HEK293T (cell line): ENCODE measurements around the gene CLASP1.

ENCODE experiments used
- CTCF ChIA-PET: fragments of 350-600 bp; formaldehyde crosslinking; extraction: SDS; loops from one replicate; lab custom pipeline; 2021; ENCODE audit warnings: antibody characterized with exemption, inconsistent platforms; lab: Yijun Ruan, JAX
- POLR2A ChIA-PET: fragments of 350-600 bp; formaldehyde crosslinking; extraction: SDS; loops from one replicate; lab custom pipeline; 2020; ENCODE audit warnings: antibody characterized with exemption, inconsistent platforms; lab: Yijun Ruan, JAX
- DNase-seq: peaks from one replicate; pipeline ENCODE4 v3.0.0; 2012; ENCODE audit warnings: mixed read lengths; ENCODE audit errors: extremely low spot score
- ARNT ChIP-seq: fragments of 450-650 bp; IDR thresholded peaks from 2 replicates; pipeline ENCODE4 v1.6.1; 2017; ENCODE audit warnings: mild to moderate bottlenecking
- BHLHE40 ChIP-seq: fragments of 450-650 bp; IDR thresholded peaks from 2 replicates; pipeline ENCODE4 v1.6.1; 2016; ENCODE audit warnings: mild to moderate bottlenecking, moderate library complexity, borderline replicate concordance
- CTBP1 ChIP-seq: fragments of 450-650 bp; IDR thresholded peaks from 2 replicates; pipeline ENCODE4 v1.6.1; 2016; ENCODE audit warnings: borderline replicate concordance
- ELF4 ChIP-seq: fragments of 450-650 bp; IDR thresholded peaks from 2 replicates; pipeline ENCODE4 v1.6.1; 2017; ENCODE audit warnings: antibody characterized with exemption
- FOXA1 ChIP-seq: fragments of 450-650 bp; IDR thresholded peaks from 2 replicates; pipeline ENCODE4 v1.6.1; 2016; ENCODE audit warnings: mild to moderate bottlenecking
- FOXK2 ChIP-seq: fragments of 450-650 bp; IDR thresholded peaks from 2 replicates; pipeline ENCODE4 v1.6.1; 2016; ENCODE audit warnings: mild to moderate bottlenecking
- FOXM1 ChIP-seq: fragments of 450-650 bp; IDR thresholded peaks from 2 replicates; pipeline ENCODE4 v1.6.1; 2017; ENCODE audit warnings: mild to moderate bottlenecking, borderline replicate concordance
- HDGF ChIP-seq: fragments of 450-650 bp; IDR thresholded peaks from 2 replicates; pipeline ENCODE4 v1.6.1; 2017; ENCODE audit warnings: antibody characterized with exemption, borderline replicate concordance
- L3MBTL2 ChIP-seq: fragments of 450-650 bp; conservative IDR thresholded peaks from 2 replicates; pipeline ENCODE4 v1.6.1; 2016; ENCODE audit warnings: mild to moderate bottlenecking
- LEF1 ChIP-seq: fragments of 450-650 bp; IDR thresholded peaks from 2 replicates; pipeline ENCODE4 v1.6.1; 2017; ENCODE audit warnings: mild to moderate bottlenecking, borderline replicate concordance
- NFRKB ChIP-seq: fragments of 450-650 bp; IDR thresholded peaks from 2 replicates; pipeline ENCODE4 v1.6.1; 2016; ENCODE audit warnings: mild to moderate bottlenecking, moderate library complexity
- SP1 ChIP-seq: fragments of 450-650 bp; IDR thresholded peaks from 2 replicates; pipeline ENCODE4 v1.6.1; 2017
- SUZ12 ChIP-seq: fragments of 450-650 bp; IDR thresholded peaks from 2 replicates; pipeline ENCODE4 v1.6.1; 2016; ENCODE audit warnings: mild to moderate bottlenecking
- TARDBP ChIP-seq: fragments of 450-650 bp; IDR thresholded peaks from 2 replicates; pipeline ENCODE4 v1.6.1; 2016
- ZNF384 ChIP-seq: fragments of 450-650 bp; IDR thresholded peaks from 2 replicates; pipeline ENCODE4 v1.6.1; 2016
- TF ChIP-seq, protein P1 (sequence below): fragments of 450-650 bp; IDR thresholded peaks from 2 replicates; pipeline ENCODE4 v1.6.1; 2016

Gene CLASP1

DNA sequence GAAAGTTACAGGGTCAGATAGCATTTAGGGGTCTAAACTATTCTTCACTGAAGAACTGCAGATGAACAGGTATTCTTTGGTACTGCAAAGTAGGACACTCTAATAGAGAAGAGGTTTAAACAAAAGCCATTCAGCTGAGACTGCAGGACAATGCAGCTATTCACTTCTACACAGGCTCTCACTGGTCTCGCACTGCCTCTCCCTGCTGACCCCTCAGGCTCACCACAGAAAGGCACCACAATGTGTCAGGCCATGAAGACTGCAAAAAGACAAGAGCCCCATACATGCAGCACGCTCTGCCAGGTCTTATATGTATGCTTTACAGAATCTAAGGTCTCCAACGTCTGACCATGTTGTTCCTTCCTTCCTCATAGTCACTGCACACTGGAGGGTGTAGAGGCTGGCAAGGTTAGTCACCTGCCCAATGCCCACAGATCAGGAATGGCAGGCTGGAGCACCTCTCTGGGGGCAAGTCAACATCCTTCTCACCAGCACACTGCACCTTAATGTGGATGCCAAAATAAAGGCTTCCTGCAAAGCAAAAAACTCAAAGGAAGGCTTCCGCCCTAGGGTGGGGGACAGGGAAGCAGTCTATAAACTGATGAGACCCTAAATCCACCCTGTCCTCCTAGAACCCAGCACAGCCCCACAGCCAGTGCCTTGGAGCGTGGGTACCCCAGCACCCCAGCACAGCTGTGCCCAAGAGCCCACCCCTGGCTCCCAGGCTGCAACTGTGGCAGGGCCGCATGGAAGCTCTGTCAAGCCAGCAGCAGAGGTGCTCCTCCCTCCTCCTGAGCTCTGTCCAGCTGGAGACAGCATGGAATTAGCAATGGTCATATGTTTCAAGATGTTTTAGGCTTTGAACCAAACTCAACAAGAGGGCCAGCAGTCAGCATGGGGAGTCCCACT lies 129.3 kb downstream of the CLASP1 start:
- ChIA-PET CTCF (interaction anchor here (0.7 to 1.5 kb wide), 2 partner anchors 9 to 396 kb away, joined by 3 to 4 read pairs; no protein-coding TSS in a partner anchor), POLR2A (interaction anchor here (1.6 kb wide), 1 partner anchor 11 kb away, joined by 11 read pairs; the partner anchor contains the start of gene RNU4ATAC)
- no peak for DNase-seq
- TF ChIP-seq FOXA1, result no peak
- no peak for TF ChIP-seq CTBP1
- no peak for TF ChIP-seq SP1
- no peak for TF ChIP-seq NFRKB
- no peak for TF ChIP-seq TARDBP
- TF ChIP-seq, protein P1, sequence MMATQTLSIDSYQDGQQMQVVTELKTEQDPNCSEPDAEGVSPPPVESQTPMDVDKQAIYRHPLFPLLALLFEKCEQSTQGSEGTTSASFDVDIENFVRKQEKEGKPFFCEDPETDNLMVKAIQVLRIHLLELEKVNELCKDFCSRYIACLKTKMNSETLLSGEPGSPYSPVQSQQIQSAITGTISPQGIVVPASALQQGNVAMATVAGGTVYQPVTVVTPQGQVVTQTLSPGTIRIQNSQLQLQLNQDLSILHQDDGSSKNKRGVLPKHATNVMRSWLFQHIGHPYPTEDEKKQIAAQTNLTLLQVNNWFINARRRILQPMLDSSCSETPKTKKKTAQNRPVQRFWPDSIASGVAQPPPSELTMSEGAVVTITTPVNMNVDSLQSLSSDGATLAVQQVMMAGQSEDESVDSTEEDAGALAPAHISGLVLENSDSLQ, result no peak
- no peak for TF ChIP-seq ARNT
- TF ChIP-seq ELF4, result no peak
- no peak for TF ChIP-seq FOXM1
- TF ChIP-seq BHLHE40, result no peak
- TF ChIP-seq HDGF, result no peak
- no peak for TF ChIP-seq LEF1
- TF ChIP-seq L3MBTL2, result no peak
- no peak for TF ChIP-seq FOXK2
- no peak for TF ChIP-seq ZNF384

- no peak for DNase-seq
- CTCF ChIA-PET, result no interaction called here
- TF ChIP-seq, protein P1, result no peak
- TF ChIP-seq ELF4 (no peak), ZNF384 (no peak), FOXM1 (no peak), BHLHE40 (no peak), L3MBTL2 (no peak)
- POLR2A ChIA-PET, result interaction anchor here (1.0 kb wide), 1 partner anchor 12 kb away, joined by 3 read pairs; the partner anchor contains the start of gene RNU4ATAC
Observed at GRCh38 chr2:121519153-121519552, 130.1 kb downstream of the CLASP1 start.

GRCh38 chr2:121513597-121514333 lies 135.5 kb downstream of the CLASP1 start:
- TF ChIP-seq ARNT, result no peak
- TF ChIP-seq, protein P1, result no peak
- no peak for TF ChIP-seq SUZ12
- TF ChIP-seq FOXK2, result no peak
- no peak for TF ChIP-seq BHLHE40
- no peak for TF ChIP-seq FOXM1
- no peak for TF ChIP-seq LEF1
- TF ChIP-seq ELF4, result no peak
- TF ChIP-seq CTBP1, result no peak
- TF ChIP-seq FOXA1, result no peak
- TF ChIP-seq TARDBP, result no peak
- TF ChIP-seq L3MBTL2, result no peak
- no peak for TF ChIP-seq ZNF384
- TF ChIP-seq HDGF, result no peak
- TF ChIP-seq NFRKB, result no peak
- no peak for TF ChIP-seq SP1
- ChIA-PET CTCF (no interaction called here), POLR2A (no interaction called here)
- no peak for DNase-seq

- CTCF ChIA-PET, result no interaction called here
- DNase-seq, result no peak
- POLR2A ChIA-PET, result no interaction called here
- TF ChIP-seq TARDBP (no peak), SP1 (no peak), ELF4 (no peak), FOXM1 (no peak), FOXK2 (no peak), LEF1 (no peak), HDGF (no peak), FOXA1 (no peak), L3MBTL2 (no peak), BHLHE40 (no peak), NFRKB (no peak), SUZ12 (no peak), ZNF384 (no peak), ARNT (no peak), CTBP1 (no peak)
- TF ChIP-seq, protein P1, result no peak
Observed at GRCh38 chr2:121510857-121511256, 138.4 kb downstream of the CLASP1 start.

DNA sequence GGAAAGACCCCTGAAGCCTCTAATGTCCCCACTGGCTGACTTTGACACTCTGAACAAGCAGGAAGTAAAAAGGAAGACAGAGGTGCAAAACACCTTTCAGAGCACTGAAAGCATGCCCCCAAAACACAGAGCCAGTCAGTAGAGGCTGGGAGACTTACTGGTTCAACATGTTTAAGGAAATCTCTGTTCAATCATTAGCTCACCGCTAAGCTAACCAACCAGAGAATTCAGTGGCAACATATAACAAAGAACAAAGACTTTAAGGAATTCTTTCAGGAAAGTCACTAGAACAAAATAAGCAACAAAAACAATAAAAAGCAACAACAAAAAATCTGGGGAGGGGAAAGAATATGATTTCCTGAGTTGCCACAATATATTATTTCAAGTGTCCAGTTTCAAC lies 142.6 kb downstream of the CLASP1 start:
- POLR2A ChIA-PET, result no interaction called here
- no peak for DNase-seq
- TF ChIP-seq ELF4, result no peak
- CTCF ChIA-PET, result no interaction called here
